ENCODE data around the gene GIPC1.

Gene GIPC1

GRCh38 chr19:14441041-14441938 is 54.6 kb downstream of the GIPC1 start:
- in situ Hi-C loops (cut with MboI; ENCODE audit: low sequenced_read_pairs), result no loop called here

GRCh38 chr19:14440049-14440448 is 55.9 kb downstream of the GIPC1 start:
- in situ Hi-C loops (cut with MboI; ENCODE audit: low sequenced_read_pairs), result no loop called here

DNA sequence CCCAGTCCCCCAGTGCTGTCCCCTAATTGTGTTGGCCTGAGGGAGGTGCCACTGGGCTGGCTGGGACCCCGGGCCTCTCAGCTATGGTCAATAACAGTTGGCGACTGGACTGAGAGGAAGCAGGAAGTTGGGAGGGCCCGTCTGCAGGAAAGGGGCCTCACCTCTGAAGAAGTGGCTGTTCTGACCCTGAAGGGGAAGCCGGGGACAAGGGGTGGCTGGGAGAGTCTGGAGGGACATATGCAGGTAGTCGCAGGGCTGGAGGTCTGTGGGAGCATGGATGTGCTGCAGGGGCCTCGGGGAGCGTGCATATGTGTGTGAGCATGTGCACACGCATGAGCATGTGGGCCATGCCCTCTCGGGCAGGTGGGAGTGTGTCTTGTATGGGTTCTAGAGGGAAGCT is 56.9 kb downstream of the GIPC1 start:
- in situ Hi-C loops (cut with MboI; ENCODE audit: low sequenced_read_pairs), result no loop called here

GRCh38 chr19:14437578-14438140 is 58.3 kb downstream of the GIPC1 start:
- in situ Hi-C loops (cut with MboI; ENCODE audit: low sequenced_read_pairs), result no loop called here

DNA sequence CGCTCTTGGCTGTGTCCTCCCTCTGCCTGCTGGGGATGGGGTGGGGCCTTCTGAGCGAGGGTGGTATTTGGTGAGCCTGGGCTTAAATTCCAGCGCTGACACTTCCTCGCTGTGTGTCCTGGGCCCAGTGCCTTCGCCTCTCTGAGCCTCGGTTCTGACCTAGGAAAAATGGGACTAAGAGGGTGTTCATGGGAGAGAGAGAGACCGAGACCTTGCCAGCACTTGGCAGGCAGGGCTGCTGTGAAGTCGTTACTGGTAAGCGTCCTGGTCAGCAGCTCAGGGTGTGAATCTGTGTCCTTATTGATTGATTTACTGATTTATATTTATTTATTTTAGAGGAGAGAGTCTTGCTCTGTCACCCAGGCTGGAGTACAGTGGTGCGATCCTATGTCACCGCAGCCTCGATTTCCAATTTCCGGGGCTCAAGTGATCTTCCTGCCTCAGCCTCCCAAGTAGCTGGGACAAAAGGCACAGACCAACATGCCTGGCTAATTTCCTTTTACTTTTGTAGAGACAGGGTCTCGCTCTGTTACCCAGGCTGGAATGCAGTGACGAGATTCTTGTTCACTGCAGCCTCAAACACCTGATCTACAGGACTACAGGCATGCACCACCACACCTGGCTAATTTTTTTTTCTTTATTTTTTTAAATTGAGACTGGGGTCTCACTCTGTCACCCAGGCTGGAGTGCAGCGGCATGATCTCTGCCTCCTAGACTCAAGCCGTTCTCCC is 60.4 kb downstream of the GIPC1 start:
- in situ Hi-C loops (cut with MboI; ENCODE audit: low sequenced_read_pairs), result no loop called here

DNA sequence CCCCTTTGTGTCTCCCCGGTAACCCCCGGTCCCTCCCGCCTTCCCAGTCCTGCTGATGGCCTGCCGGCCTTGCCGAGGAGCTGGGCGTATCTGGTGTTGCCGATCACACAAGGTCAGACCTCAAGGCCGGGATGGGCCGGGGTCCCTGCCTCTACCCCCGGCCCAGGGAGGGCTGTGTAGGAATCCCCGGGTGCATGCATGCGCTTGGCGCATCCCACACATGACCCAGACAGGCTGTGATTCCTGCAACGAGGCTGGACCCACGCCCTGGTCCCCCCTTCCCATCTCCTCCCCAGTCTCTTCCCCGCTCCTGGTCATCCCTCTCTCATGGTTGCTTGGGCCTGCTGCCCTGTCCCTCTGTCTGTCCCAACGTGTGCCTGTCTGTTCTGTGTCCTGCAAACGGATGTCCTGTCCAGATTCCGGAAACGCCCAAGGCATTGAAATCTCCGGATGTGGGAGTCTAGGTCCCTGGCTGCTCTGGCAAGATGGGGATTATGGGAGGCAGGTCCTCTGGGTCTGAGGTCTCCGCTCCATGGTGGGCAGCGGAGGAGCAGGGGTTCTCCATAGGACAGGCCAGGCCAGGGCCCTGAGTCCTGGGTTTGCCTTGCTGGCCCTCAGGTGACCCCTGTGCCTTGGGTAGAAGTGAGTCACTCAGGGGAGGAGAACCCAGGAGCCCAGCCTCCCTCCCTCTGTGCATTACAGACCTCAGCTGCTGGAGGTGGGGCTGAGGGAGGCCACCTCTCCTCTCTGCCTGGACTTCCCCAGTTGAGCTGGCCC is 61.2 kb downstream of the GIPC1 start:
- in situ Hi-C loops (cut with MboI; ENCODE audit: low sequenced_read_pairs), result no loop called here

DNA sequence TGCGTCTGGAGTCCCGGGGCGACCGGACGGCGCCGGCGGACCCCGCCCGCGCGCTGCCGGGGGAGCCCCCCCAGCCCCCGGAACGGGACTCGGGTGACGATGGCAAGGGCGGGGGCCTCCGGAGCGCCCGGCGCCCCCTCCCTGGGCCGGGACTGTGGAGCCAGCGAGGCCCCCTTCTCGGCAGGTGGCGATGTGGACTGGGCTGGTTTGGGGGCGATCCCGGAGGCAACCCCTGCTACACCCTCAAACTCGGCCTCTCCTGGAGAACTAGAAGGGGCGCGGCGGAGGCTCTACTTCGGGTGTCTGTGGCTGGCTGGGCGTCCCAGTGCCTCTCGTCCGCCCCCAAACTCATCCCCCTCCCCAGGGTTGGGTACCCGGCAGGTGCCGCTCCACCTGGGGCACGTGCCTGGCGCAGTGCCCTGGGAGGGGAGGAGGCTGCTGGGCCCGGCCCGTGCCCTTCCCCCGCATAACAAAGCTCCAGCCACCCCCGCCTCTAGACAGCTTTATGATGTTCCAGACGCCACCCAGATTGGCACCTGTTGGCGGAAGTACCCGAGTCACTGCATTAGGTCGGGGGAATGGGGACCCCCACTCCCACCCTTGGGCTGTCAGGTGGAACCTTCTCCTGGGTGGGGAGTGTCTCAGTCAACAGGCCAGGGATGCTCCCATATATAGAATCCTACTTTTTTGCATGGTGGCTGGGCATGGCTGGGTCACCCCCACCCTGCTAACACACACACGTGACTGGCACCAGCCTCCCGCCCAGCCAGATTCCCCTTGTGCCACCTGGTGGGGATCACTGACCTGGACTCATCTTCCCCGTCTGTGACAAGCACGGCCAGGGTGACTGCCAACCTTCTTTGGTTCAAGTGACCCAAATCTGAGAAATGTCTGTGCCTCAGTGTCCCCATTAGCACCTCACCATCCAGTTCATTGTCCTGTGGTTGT is 62.1 kb downstream of the GIPC1 start:
- in situ Hi-C loops (cut with MboI; ENCODE audit: low sequenced_read_pairs), result no loop called here

GRCh38 chr19:14432791-14433553 is 63.0 kb downstream of the GIPC1 start, which contains the start of gene PKN1:
TSS of gene PKN1 (plus strand) at chr19:14433306. CDS start at chr19:14433522, 216 bp downstream.
- in situ Hi-C loops (cut with MboI; ENCODE audit: low sequenced_read_pairs), result no loop called here

GRCh38 chr19:14430712-14431111 is 65.2 kb downstream of the GIPC1 start:
- in situ Hi-C loops (cut with MboI; ENCODE audit: low sequenced_read_pairs), result no loop called here

- in situ Hi-C loops (cut with MboI; ENCODE audit: low sequenced_read_pairs), result no loop called here
Measured at GRCh38 chr19:14428882-14429416, 67.0 kb downstream of the GIPC1 start.
